Measurements from ENCODE around the gene TFAP2A.

GRCh38 chr6:10418361-10418861, 3.5 kb upstream of the TFAP2A start:
- TF ChIP-seq CTCF (optimal IDR thresholded peaks at IDR 0.05 in 1 of 3, IDR thresholded peaks at IDR 0.05 in 1 of 3, conservative IDR thresholded peaks at IDR 0.05 in 1 of 3; ENCODE audit: extremely low read depth in 1 of 3, insufficient read depth in 2 of 3, low read length in 3 of 3): no peak
- no peak for TF ChIP-seq EZH2 (IDR thresholded peaks at IDR 0.05; ENCODE audit: low read length)
